ENCODE measurements around the gene PPARG. TPM values are rescaled to one million over a fixed set of nuclear protein-coding genes. Genes with fewer than 3 reads are reported as not detected.
A peak's percentile ranks its signal among the peaks of the same experiment; 100 is the strongest.

Gene PPARG
- total RNA-seq, 4 donors from 2014 or later = 26.4 to 46.4 (median 37.4) TPM

- no peak overlapping the region for H3K4me3 ChIP-seq
- no peaks in the 10 kb centered on the region for H3K9me3 ChIP-seq
- no peak overlapping the region for H3K27ac ChIP-seq
- no peaks in the 10 kb centered on the region for H3K36me3 ChIP-seq
- TF ChIP-seq, protein P1, sequence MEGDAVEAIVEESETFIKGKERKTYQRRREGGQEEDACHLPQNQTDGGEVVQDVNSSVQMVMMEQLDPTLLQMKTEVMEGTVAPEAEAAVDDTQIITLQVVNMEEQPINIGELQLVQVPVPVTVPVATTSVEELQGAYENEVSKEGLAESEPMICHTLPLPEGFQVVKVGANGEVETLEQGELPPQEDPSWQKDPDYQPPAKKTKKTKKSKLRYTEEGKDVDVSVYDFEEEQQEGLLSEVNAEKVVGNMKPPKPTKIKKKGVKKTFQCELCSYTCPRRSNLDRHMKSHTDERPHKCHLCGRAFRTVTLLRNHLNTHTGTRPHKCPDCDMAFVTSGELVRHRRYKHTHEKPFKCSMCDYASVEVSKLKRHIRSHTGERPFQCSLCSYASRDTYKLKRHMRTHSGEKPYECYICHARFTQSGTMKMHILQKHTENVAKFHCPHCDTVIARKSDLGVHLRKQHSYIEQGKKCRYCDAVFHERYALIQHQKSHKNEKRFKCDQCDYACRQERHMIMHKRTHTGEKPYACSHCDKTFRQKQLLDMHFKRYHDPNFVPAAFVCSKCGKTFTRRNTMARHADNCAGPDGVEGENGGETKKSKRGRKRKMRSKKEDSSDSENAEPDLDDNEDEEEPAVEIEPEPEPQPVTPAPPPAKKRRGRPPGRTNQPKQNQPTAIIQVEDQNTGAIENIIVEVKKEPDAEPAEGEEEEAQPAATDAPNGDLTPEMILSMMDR (IDR thresholded peaks at IDR 0.05) = peak in 3 of 6 experiments; percentile 19 to 32 (median 22)
- TF ChIP-seq POLR2A (IDR thresholded peaks at IDR 0.05) = no peak
- no peaks in the 10 kb centered on the region for H3K27me3 ChIP-seq
- DNase-seq = peak in 2 of 3 donors; percentile 55 to 58
- no peaks in the 10 kb centered on the region for H3K4me1 ChIP-seq
Measured at GRCh38 chr3:12471241-12471640, 182.4 kb downstream of the PPARG start.

DNA sequence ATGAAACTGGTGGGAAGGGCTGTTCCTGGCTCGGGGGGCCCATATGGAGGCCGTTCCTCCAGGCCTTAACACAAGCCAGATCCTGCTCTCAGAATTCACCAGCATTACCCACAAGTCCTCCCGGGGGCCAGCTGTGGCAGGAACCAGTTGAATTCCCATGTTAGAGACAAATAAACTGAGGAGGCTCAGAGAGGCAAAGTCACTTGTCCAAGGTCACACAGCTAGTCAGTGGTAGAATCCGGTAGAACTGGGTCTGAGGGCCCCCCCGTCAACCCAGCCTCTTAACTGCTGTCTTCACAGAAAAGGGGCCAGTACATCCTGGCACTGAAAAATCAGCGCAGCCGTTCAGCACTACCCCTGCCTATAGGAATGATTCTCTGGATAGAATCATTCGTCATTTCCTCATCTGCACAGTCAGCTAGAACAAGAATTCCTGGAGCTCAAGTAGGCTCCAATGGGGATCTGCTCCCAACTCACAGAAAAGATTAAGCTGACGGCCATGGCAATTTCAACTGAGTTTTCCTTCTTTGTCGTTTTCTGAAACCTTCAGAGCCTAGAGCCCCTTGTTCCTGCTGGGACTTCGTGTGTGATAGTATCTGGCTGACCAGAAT, 183.2 kb downstream of the PPARG start:
- no peaks in the 10 kb centered on the region for H3K36me3 ChIP-seq

GRCh38 chr3:12472796-12473195, 183.9 kb downstream of the PPARG start:
- DNase-seq = no peak
- Histone ChIP-seq H3K27ac (no peak overlapping the region), H3K4me1 (no peaks in the 10 kb centered on the region), H3K36me3 (no peaks in the 10 kb centered on the region), H3K27me3 (no peaks in the 10 kb centered on the region), H3K4me3 (no peak overlapping the region), H3K9me3 (no peaks in the 10 kb centered on the region)
- TF ChIP-seq POLR2A (IDR thresholded peaks at IDR 0.05) = no peak
- TF ChIP-seq, protein P1 (IDR thresholded peaks at IDR 0.05) = no peak

More for the DNA sequence above, 183.2 kb downstream of the PPARG start:
- no peak overlapping the region for H3K27ac ChIP-seq
- DNase-seq = no peak
- no peaks in the 10 kb centered on the region for H3K9me3 ChIP-seq
- no peak overlapping the region for H3K4me3 ChIP-seq
- H3K27me3 ChIP-seq = no peaks in the 10 kb centered on the region
- TF ChIP-seq, protein P1 (IDR thresholded peaks at IDR 0.05) = no peak
- no peak for TF ChIP-seq POLR2A (IDR thresholded peaks at IDR 0.05)
- H3K4me1 ChIP-seq = no peaks in the 10 kb centered on the region

DNA sequence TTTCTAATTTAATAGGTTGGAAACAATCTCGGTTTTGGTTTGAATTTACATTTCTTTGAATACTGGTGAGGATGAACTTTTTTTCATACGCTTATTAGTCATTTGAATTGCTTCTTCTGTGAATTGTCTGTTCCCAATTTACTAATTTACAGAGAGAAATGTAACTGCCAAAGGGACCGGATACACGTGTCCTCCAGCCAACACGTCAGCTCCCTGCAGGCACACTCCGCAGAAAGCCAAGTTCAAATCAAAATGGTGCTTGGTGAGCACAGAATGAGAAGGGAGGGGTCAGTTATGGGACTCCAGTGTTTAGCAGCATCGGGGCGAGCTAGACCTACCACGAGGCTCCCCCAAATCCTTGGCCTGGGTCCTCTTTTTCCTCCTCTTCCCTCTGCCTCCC, 184.6 kb downstream of the PPARG start:
- H3K9me3 ChIP-seq = no peaks in the 10 kb centered on the region
- H3K4me3 ChIP-seq = no peak overlapping the region
- TF ChIP-seq, protein P1 (IDR thresholded peaks at IDR 0.05) = no peak
- TF ChIP-seq POLR2A (IDR thresholded peaks at IDR 0.05) = no peak
- H3K27ac ChIP-seq = no peak overlapping the region
- no peak for DNase-seq
- no peaks in the 10 kb centered on the region for H3K27me3 ChIP-seq
- no peaks in the 10 kb centered on the region for H3K4me1 ChIP-seq
- H3K36me3 ChIP-seq = no peaks in the 10 kb centered on the region

- TF ChIP-seq, protein P1 (IDR thresholded peaks at IDR 0.05) = no peak
- no peak for TF ChIP-seq POLR2A (IDR thresholded peaks at IDR 0.05)
Measured at GRCh38 chr3:12476238-12476897, 187.5 kb downstream of the PPARG start.

More at GRCh38 chr3:12476238-12476897, 187.5 kb downstream of the PPARG start:
- Histone ChIP-seq H3K4me1 (peaks cover 0 to 7% (median 3%) of the 10 kb centered on the region in 4 donors), H3K27me3 (no peaks in the 10 kb centered on the region), H3K36me3 (no peaks in the 10 kb centered on the region), H3K4me3 (no peak overlapping the region), H3K27ac (peak overlapping the region in 2 of 4 donors; percentile 30), H3K9me3 (no peaks in the 10 kb centered on the region)
- no peak for DNase-seq

Data from Peyer's patch (tissue), 4 donors.